ENCODE measurements around the gene WDR74.
"Not testable (repeated sequence)": the region's sequence is repeated elsewhere in the genome, so short reads cannot be mapped to it uniquely, and the experiment has no call there.

WDR74 gene

DNA sequence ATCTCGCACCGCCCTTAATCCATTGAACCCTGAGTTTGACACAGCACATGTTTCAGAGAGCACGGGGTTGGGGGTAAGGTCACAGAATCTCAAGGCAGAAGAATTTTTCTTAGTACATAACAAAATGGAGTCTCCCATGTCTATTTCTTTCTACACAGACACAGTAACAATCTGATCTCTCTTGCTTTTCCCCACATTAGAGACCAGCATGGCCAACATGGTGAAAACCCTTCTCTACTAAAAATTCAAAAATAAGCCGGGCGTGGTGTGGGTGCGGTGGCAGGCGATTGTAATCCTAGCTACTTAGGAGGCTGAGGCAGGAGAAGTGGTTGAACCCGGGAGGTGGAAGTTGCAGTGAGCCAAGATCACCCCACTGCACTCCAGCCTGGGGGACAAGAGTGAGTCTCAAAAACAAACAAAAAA, 19.9 kb upstream of the WDR74 start:
- DNase-seq: not testable (repeated sequence)

- DNase-seq: no peak
Observed at GRCh38 chr11:62858201-62858600, 18.8 kb upstream of the WDR74 start.

DNA sequence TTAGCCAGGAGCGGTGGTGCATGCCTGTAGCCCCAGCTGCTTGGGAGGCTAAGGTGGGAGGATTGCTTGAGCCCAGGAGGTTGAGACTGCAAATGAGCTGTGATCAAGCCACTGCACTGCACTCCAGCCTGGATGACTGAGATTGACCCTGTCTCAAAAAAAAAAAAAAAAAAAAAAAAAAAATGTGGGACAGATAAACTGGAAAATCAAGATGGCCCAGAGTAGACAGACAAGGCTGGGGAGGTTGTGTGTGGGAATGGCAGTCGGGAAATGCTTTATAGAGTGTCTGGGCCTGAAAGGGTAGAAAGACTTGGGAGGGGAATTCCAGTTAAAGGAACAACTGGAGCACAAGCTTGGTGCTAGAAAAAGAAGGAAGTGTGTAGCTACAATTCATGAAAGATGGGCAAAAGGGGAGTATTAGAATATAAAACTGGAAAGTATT, 18.2 kb upstream of the WDR74 start:
- DNase-seq: no peak

GRCh38 chr11:62856333-62856895, 17.0 kb upstream of the WDR74 start:
- DNase-seq: no peak

DNA sequence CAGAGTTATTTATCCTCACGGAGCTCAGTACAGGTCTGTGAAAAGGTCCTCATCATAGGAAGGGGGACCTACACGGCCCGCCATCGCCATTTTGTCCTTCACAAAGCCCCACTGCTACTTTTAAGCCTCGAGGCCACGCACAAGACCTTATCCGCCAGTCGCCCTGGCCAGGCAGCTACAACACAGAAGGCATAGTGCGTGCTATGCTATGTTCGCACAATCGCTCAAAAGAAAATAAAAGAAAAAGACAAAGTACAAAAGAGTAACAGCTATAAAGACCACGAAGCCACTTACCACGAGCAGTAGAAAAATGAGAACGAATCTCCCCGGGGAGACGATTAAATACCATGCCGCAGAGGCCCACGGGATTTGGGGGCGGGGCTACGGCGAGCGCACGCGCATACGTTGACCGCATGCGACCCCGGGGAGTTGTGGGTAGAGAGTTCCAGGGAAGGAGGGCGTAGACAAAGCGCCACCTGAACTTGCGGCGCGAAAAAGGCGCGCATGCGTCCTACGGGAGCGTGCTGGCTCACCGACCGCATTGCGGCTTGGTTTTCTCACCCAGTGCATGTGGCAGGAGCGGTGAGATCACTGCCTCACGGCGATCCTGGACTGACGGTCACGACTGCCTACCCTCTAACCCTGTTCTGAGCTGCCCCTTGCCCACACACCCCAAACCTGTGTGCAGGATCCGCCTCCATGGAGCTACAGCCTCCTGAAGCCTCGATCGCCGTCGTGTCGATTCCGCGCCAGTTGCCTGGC, 16.4 kb upstream of the WDR74 start:
- peak; percentile 99 for DNase-seq

GRCh38 chr11:62854825-62855570, 15.6 kb upstream of the WDR74 start:
- no peak for DNase-seq

DNA sequence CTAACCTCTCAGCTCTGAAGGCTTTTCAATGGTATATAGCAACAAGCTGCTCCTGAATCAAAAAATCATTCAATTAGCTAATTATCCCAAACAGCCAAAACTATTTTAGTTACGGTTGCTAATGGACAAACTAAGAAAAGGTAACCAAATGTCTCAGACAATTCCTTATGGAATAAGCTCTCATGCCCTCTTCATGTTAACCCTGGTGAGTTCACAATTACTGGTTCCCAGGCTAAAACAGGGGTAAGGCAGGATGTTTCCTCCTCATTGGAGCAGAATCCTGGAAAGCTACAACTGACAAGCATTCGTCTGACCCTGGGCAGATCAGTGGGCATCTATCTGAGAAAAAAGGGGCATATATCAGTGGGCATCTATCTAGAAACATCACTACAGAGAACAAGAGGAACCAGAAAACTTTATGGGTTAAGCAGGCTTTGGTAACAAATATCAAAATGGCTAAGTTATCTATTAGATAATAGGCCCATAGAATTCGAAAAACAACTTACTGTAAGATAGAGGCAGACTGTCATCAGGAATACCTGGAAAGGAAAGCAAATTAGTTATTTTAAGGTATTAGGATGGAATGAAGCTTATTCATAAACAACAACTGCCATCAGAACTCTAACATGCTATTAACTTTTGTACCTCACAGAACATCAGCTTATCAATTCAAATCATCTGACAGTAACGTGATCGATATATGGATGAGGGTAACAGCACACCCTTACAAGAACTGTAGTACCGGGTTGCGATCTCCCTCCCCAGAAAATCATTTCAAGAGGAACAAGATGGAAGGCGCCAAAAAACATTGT, 14.8 kb upstream of the WDR74 start:
- no peak for DNase-seq

- DNase-seq: peak; percentile 68
Observed at GRCh38 chr11:62853279-62853965, 14.0 kb upstream of the WDR74 start.

DNA sequence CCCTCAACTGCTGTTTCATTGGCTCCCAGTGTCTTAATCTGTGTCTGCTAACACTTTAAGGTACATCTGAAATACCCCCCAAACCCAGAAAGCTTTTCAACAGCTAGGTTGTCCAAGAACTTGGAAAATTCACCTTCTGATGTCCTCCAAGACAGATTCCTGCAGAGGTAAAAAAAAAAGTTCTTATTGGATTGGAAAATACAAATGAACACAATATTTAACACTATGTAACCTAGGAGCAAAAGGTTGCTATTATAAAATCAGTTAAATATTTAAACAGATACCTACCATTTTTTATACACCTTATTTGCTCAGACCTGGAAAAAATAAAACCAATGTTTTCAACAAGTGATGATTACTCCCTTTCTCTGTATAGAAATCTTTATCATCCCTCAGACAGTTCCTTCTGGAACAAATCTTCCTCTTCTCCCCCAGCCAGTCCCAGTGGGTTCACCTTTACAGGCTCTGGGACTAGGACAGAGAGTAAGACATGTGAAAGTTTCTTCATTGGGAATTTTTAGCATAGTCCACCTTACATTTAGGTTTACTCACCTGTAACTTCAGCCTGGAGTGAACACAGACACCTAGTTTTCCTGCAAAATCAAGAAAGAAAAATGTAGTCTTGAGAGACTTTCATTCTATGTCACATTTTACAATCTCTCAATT, 13.3 kb upstream of the WDR74 start:
- no peak for DNase-seq

- no peak for DNase-seq
Observed at GRCh38 chr11:62851807-62852522, 12.6 kb upstream of the WDR74 start.

- DNase-seq: no peak
Observed at GRCh38 chr11:62850911-62851806, 11.8 kb upstream of the WDR74 start.

DNA sequence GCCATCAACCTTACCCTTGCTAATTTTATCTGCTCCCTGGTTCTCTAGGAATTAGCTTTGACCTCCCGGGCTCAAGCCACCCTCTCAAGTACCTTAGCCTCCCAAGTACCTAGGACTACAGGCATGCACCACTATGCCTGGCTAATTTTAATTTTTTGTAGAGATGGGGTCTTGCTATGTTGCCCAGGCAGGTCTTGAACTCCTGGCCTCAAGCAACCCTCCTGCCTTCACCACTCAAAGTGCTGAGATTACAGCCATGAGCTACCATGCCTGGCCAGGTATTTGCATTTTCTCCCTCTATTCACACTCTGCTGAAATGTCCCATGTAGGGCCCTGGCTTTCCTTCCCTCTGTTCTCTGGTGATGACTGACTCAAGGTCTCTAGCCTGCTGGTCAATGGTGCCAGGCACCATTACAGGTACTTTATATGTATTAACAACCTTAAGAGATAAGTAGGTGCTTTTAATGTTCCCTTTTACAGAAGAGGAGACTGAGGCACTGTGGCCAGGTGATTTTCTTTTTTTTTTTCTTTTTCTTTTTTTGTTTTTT, 8.5 kb upstream of the WDR74 start:
- no peak for DNase-seq

DNA sequence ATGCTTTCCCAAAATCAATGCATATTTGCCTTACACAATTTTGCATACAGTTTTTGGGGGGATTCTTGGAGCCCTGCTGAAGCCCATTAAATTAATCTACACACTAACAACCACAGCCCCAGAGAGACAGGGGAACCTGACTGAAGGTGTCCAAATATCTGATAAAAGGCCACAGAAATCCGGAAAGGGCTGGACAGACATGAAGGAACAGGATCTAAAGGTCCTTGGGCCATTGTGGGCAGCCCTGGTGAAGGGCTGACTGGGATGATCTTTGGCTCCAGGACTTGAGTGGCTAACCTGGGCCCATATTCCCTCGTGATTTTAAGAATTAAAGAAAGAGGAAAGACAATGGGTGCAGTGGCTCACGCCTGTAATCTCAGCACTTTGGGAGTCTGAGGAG, 6.8 kb upstream of the WDR74 start:
- no peak for DNase-seq

- DNase-seq: no peak
Observed at GRCh38 chr11:62844154-62844553, 4.8 kb upstream of the WDR74 start.

DNA sequence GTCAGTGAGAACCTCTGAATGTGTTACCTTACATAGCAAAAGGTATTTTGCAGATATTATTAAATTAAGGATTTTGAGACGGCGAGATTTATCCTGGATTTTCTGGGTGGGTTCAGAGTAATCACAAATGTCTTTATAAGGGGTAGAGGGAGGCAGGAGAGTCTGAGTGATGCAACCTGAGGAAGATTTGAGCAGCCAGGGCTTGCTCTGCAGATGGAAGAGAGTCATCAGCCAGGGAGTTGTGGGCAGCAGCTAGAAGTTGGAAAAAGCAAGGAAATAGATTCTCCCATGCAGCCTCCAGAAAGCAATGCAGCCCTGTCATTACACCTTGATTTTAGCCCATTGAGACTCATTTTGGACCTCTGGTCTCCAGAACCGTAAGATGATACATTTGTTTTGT, 4.1 kb upstream of the WDR74 start:
- no peak for DNase-seq

DNA sequence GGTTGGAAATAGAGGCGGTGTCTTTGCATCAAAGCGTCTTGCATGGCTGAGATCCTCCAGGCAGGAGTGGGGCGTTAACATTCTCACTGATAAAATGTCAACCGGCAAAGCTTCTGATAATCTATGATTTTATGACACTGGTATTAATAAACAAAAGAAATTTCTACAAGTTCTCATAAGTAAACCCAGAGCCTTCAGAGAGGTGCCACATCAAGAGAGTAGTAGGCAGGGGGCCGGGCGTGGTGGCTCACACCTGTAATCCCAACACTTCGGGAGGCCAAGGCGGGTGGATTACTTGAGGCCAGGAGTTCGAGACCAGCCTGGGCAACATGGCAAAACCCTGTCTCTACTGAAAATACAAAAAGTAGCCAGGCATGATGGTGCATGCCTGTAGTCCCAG, 3.5 kb upstream of the WDR74 start:
- not testable (repeated sequence) for DNase-seq

DNA sequence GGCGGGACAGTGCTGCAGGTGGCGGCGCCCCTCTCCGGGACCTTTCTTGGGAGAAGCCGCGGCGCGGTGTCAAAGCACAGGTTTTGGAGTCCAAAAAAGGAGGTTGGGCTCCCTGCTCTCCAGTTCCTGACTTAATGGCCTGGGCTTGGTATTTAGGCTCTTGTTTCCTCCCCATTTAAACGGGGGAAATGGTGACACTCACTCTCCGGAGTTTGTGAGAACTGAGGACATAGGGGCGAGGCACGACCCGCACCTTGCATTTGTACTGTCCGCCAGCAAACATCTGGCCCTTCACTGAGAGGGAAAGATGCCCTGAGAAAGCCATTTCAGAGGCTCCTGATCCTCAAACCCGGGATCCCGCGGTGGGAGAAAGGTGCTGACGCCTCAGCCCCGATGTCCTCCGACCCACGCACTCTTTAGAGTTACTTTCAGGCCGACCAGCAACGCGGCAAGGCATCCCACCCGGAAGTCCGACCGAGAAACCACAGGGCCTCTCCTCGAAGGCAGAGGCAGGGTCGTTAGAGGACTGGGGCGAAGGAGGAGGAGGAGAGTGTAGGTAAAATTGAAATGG, 2.9 kb upstream of the WDR74 start:
- DNase-seq: peak; percentile 46

- peak; percentile 93 for DNase-seq
Observed at GRCh38 chr11:62841361-62842170, 2.2 kb upstream of the WDR74 start.
